Uterus (tissue), 4 donors: ENCODE data around the gene SBNO1. TPM values are rescaled to one million over a fixed set of nuclear protein-coding genes. Genes with fewer than 3 reads are reported as not detected.
A peak's percentile ranks its signal among the peaks of the same experiment; 100 is the strongest.

Experiments
- DNase-seq, 2 donors: peaks; one replicate each; pipeline ENCODE4 v3.0.0-alpha.2; 2019 to 2020
- H3K27ac ChIP-seq, 2 donors: fragments of 200-600 bp; sonication (generic); 1 replicate in 1 of 2; 2 replicates in 1 of 2; pipeline ENCODE4 v1.5.1; 2016 to 2018
- H3K27me3 ChIP-seq, 2 donors: fragments of 200-600 bp; sonication (generic); one replicate each; pipeline ENCODE4 v1.5.1; 2018 to 2019; ENCODE audit warnings: control low read depth in 1 of 2
- H3K36me3 ChIP-seq, 2 donors: fragments of 200-600 bp; sonication (generic); one replicate each; pipeline ENCODE4 v1.5.1; 2019; ENCODE audit warnings: control low read depth in 1 of 2
- H3K4me1 ChIP-seq, 2 donors: fragments of 200-600 bp; sonication (generic); one replicate each; pipeline ENCODE4 v1.5.1; 2018 to 2019; ENCODE audit warnings: control low read depth in 1 of 2
- H3K4me3 ChIP-seq, 2 donors: fragments of 200-600 bp; sonication (generic); 1 replicate in 1 of 2; 2 replicates in 1 of 2; pipeline ENCODE4 v1.5.1; 2018 to 2019; ENCODE audit warnings: mild to moderate bottlenecking in 1 of 2
- H3K9me3 ChIP-seq, 2 donors: fragments of 200-600 bp; sonication (generic); one replicate each; pipeline ENCODE4 v1.5.1; 2019; ENCODE audit warnings: control low read depth in 1 of 2
- CTCF ChIP-seq, 4 experiments: fragments of 200-600 bp in 2 of 4; fragments of 450-650 bp in 2 of 4; sonication (generic) in 2 of 4; IDR thresholded peaks; one replicate each; pipeline ENCODE4 v1.5.1; 2016 to 2019; ENCODE audit warnings: antibody characterized with exemption in 4 of 4, mild to moderate bottlenecking in 2 of 4, moderate library complexity in 1 of 4
- POLR2A ChIP-seq, 2 donors: fragments of 450-650 bp; IDR thresholded peaks; one replicate each; pipeline ENCODE4 v1.6.1; 2016; ENCODE audit warnings: antibody characterized with exemption in 2 of 2, mild to moderate bottlenecking in 1 of 2, moderate library complexity in 1 of 2
- intact Hi-C: fragments of 100-400 bp; cut with DNase I; formaldehyde crosslinking; loops from one replicate; pipeline ENCODE4 v1.15.1; 2023; ENCODE audit warnings: low total_unique reads
- total RNA-seq, 4 donors: library from RNA; depleted of rRNA in 3 of 4; stranded (reverse); fragments of >200 nt in 3 of 4; gene quantifications; one replicate each; pipeline versions ENCODE4 v1.1.0 to v1.2.4, GENCODE V29; 2014 to 2023
- donor health status: DM: yes; HTN: yes; CAD: no.

The SBNO1 gene
- total RNA-seq, 4 donors from 2014 or later: 16.8 to 40.5 (median 33.0) TPM

DNA sequence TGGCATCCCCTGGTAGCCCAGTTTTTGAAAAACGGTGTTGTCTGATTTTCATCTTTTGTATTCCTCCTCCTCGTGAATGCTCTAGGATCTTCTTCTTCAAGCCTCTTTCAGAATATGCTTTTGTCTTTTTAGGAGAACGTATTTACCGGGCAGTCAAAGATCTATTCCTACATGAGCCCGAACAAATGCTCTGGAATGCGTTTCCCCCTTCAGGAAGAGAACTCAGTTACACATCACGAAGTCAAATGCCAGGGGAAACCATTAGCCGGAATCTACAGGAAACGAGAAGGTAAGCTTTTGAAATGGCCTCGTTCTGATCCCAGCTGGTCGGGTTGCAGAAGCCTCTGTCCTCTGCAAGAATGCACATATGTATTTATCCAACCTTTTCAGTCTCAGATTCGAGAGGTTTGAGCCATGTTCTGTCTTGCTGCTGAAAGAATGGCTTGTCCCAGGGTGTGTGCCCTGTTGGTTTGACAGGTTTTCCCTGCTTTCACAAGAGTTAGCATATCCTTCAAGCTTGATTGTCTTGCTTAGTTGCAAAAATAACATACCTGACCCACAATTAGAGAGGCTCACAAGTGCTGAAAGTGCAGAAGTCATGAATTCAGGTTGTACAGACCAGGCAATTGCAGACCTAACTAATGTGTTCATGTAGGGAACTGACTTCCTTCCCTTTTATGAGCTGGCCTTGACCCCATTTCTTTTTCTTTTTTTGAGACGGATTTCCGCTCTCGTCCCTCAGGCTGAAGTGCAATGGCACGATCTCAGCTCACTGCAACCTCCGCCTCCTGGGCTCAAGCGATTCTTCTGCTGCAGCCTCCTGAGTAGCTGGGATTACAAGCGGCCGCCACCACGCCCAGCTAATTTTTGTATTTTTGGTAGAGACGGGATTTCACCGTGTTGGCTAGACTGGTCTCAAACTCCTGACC, 26.1 kb upstream of the SBNO1 start:
- no peak for DNase-seq
- no peak for TF ChIP-seq POLR2A (IDR thresholded peaks at IDR 0.05)
- TF ChIP-seq CTCF (IDR thresholded peaks at IDR 0.05): no peak
- Histone ChIP-seq H3K9me3 (no peaks in the 10 kb centered on the region), H3K27me3 (no peaks in the 10 kb centered on the region), H3K36me3 (no peaks in the 10 kb centered on the region), H3K4me3 (peak overlapping the region; percentile 47 to 61), H3K27ac (peak overlapping the region; percentile 84 to 93), H3K4me1 (peaks cover 6 to 13% of the 10 kb centered on the region in 2 donors)
- intact Hi-C loops: no loop called here

DNA sequence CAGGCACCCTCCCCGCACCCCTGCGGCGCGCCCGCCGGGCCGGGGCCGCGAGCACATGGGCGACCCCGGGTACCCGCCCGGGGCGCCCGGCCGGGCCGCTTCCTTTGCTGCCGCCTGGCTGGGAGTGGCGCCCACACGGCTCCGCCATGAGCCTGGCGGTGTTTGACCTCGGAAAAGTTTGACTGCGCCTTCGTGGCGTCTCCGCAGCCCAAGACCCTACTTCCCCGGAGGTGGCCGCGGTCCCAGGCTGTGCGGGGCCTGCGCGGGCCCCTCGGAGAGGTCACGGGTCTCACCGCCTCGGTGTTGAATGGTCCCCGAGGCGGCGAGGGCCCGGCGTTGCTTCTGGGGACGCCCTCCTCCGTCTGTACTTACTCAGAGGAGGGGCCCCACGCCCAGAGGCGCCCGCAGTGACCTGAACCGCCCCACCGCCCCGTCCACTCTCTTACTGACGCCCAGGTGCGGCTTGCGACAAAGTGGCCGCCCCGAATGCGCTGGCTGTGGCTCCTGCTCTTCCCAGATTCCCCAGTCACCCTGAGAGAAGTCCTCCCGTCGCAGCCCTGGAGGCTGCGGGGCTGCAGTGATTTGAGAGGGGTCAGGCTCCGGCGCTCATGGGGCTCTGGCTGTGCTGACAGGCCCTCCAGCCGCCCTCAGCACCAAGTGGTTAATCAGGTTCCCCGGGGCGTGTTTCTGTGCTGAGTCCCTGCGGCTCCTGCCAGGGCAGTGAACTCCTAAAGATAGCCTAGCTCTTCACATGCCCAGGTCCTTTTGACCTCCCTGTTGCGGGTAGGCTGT, 25.1 kb upstream of the SBNO1 start:
- intact Hi-C loops: no loop called here
- peak overlapping the region; percentile 47 to 61 for H3K4me3 ChIP-seq
- H3K27me3 ChIP-seq: no peaks in the 10 kb centered on the region
- peak in 1 of 2 donors; percentile 30 for DNase-seq
- H3K36me3 ChIP-seq: no peaks in the 10 kb centered on the region
- H3K27ac ChIP-seq: peak overlapping the region; percentile 84 to 93
- H3K4me1 ChIP-seq: peaks cover 6 to 13% of the 10 kb centered on the region in 2 donors
- no peak for TF ChIP-seq CTCF (IDR thresholded peaks at IDR 0.05)
- peak in 1 of 2 donors; percentile 15 for TF ChIP-seq POLR2A (IDR thresholded peaks at IDR 0.05)
- no peaks in the 10 kb centered on the region for H3K9me3 ChIP-seq

- intact Hi-C loops: no loop called here
- Histone ChIP-seq H3K27ac (peak overlapping the region; percentile 90 to 93), H3K27me3 (no peaks in the 10 kb centered on the region), H3K4me1 (peaks cover 6 to 13% of the 10 kb centered on the region in 2 donors), H3K9me3 (no peaks in the 10 kb centered on the region), H3K4me3 (peak overlapping the region; percentile 47 to 61), H3K36me3 (no peaks in the 10 kb centered on the region)
- DNase-seq: no peak
- TF ChIP-seq CTCF (IDR thresholded peaks at IDR 0.05) (peak in 1 of 4 experiments; percentile 20), POLR2A (IDR thresholded peaks at IDR 0.05) (peak in 1 of 2 donors; percentile 55)
Measured at GRCh38 chr12:123388951-123389559, 24.4 kb upstream of the SBNO1 start.

GRCh38 chr12:123388177-123388950, 23.7 kb upstream of the SBNO1 start:
- peak overlapping the region; percentile 90 to 93 for H3K27ac ChIP-seq
- peaks cover 6 to 13% of the 10 kb centered on the region in 2 donors for H3K4me1 ChIP-seq
- H3K27me3 ChIP-seq: no peaks in the 10 kb centered on the region
- H3K36me3 ChIP-seq: no peaks in the 10 kb centered on the region
- no peaks in the 10 kb centered on the region for H3K9me3 ChIP-seq
- intact Hi-C loops: no loop called here
- peak in 1 of 4 experiments; percentile 30 for TF ChIP-seq CTCF (IDR thresholded peaks at IDR 0.05)
- TF ChIP-seq POLR2A (IDR thresholded peaks at IDR 0.05): peak in 1 of 2 donors; percentile 16
- DNase-seq: peak; percentile 75 to 82
- H3K4me3 ChIP-seq: peak overlapping the region; percentile 55 to 66
